Measurements from ENCODE around the gene BCAS1. TPM values are rescaled to one million over a fixed set of nuclear protein-coding genes. Genes with fewer than 3 reads are reported as not detected.

BCAS1 gene
- total and polyA plus RNA-seq, 2 donors (not counting 1 experiment from before 2014, with no cell fraction given): 0.97 to 1.1 TPM

GRCh38 chr20:54106162-54106561 lies 35.8 kb upstream of the BCAS1 start:
- intact Hi-C loops (cut with micrococcal nuclease): no loop called here
- POLR2A ChIA-PET: no interaction called here
- Histone ChIP-seq H3K27me3 (replicated peaks in 1 of 4; ENCODE audit: control extremely low read depth in 1 of 4, control insufficient read depth in 3 of 4, insufficient read depth in 4 of 4, low read length in 3 of 4) (peaks cover 0 to 6% (median 0%) of the 10 kb centered on the region in 4 experiments), H3K4me3 (ENCODE audit: control extremely low read depth in 1 of 5, extremely low read depth in 1 of 5, insufficient read depth in 1 of 5, low read depth in 2 of 5, low read length in 4 of 5) (no peak overlapping the region), H3K9me3 (ENCODE audit: control extremely low read depth in 1 of 3, control insufficient read depth in 2 of 3, insufficient read depth in 1 of 3, low read length in 2 of 3) (peaks cover 0 to 1% (median 0%) of the 10 kb centered on the region in 3 donors), H3K27ac (ENCODE audit: low read length in 2 of 2) (no peak overlapping the region), H2AFZ (ENCODE audit: insufficient read depth, low read depth, low read length, poor library complexity, severe bottlenecking) (no peak overlapping the region), H3K36me3 (replicated peaks in 1 of 2; ENCODE audit: control extremely low read depth in 1 of 2, control insufficient read depth in 1 of 2, extremely low read depth in 1 of 2, insufficient read depth in 2 of 2, low read length in 1 of 2) (no peaks in the 10 kb centered on the region), H3K4me1 (ENCODE audit: control insufficient read depth in 2 of 2, insufficient read depth in 2 of 2, low read length in 2 of 2) (no peaks in the 10 kb centered on the region), H3K79me2 (ENCODE audit: control insufficient read depth, insufficient read depth, low read length) (no peaks in the 10 kb centered on the region), H4K20me1 (ENCODE audit: control insufficient read depth, insufficient read depth, low read length, poor library complexity, severe bottlenecking) (no peaks in the 10 kb centered on the region), H3K4me2 (replicated peaks; ENCODE audit: low read depth, low read length, poor library complexity, severe bottlenecking) (no peak overlapping the region), H3K9ac (ENCODE audit: low read length) (no peak overlapping the region)
- CTCF ChIA-PET: interaction anchor here (0.6 to 2.2 kb wide), 7 partner anchors 9 to 93 kb away, joined by 3 to 5 read pairs (median 3); no protein-coding TSS in a partner anchor
- DNase-seq (no peak), ATAC-seq (ENCODE audit: low read depth) (no peak)
- WGBS (ENCODE audit: insufficient coverage): no CpG with 5 or more reads among the region's 4 CpGs
- no peak for TF ChIP-seq EZH2 (IDR thresholded peaks at IDR 0.05; ENCODE audit: borderline replicate concordance, insufficient read depth, low read depth, low read length, poor library complexity, severe bottlenecking)
- no peak for TF ChIP-seq CTCF (IDR thresholded peaks at IDR 0.05)
- Mint-ChIP-seq H3K9me3 (ENCODE audit: insufficient read depth) (no peaks in the 10 kb centered on the region), H3K4me3 (no peak overlapping the region), H3K27ac (no peak overlapping the region), H3K27me3 (peaks cover 25% of the 10 kb centered on the region), H3K4me1 (peaks cover 1% of the 10 kb centered on the region)

DNA sequence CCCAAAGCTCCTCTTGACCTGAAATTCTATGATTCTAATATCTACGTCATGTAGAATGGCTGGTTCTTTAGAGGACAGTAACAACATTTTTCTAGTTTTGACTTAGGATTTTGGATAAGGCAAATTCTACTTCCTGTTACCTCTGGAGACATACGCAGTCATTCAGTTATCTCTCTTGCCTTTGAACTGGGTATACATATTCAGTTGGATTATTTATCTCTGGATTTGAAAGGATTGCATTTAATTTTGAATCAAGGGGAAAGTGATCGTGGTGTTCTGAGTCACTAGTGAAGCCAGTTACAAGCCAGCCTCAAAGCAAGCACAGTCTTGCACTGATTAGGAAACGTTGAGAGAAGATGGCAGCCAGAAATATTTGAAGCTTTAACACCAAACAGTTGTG lies 35.3 kb upstream of the BCAS1 start:
- DNase-seq (no peak), ATAC-seq (ENCODE audit: low read depth) (no peak)
- no peak overlapping the region for H3K27ac ChIP-seq (ENCODE audit: low read length in 2 of 2)
- intact Hi-C loops (cut with micrococcal nuclease): no loop called here
- no peak for TF ChIP-seq CTCF (IDR thresholded peaks at IDR 0.05)
- TF ChIP-seq EZH2 (IDR thresholded peaks at IDR 0.05; ENCODE audit: borderline replicate concordance, insufficient read depth, low read depth, low read length, poor library complexity, severe bottlenecking): no peak
- WGBS (ENCODE audit: insufficient coverage): 78% methylated on average over 1 of the region's 4 CpGs
- H3K27ac Mint-ChIP-seq: no peak overlapping the region
- H2AFZ ChIP-seq (ENCODE audit: insufficient read depth, low read depth, low read length, poor library complexity, severe bottlenecking): no peak overlapping the region
- no peaks in the 10 kb centered on the region for H3K4me1 ChIP-seq (ENCODE audit: control insufficient read depth in 2 of 2, insufficient read depth in 2 of 2, low read length in 2 of 2)
- H3K9me3 Mint-ChIP-seq (ENCODE audit: insufficient read depth): no peaks in the 10 kb centered on the region
- H3K4me3 Mint-ChIP-seq: no peak overlapping the region
- no peaks in the 10 kb centered on the region for H3K36me3 ChIP-seq (replicated peaks in 1 of 2; ENCODE audit: control extremely low read depth in 1 of 2, control insufficient read depth in 1 of 2, extremely low read depth in 1 of 2, insufficient read depth in 2 of 2, low read length in 1 of 2)
- H3K27me3 Mint-ChIP-seq: peaks cover 25% of the 10 kb centered on the region
- H3K4me3 ChIP-seq (ENCODE audit: control extremely low read depth in 1 of 5, extremely low read depth in 1 of 5, insufficient read depth in 1 of 5, low read depth in 2 of 5, low read length in 4 of 5): no peak overlapping the region
- H3K4me2 ChIP-seq (replicated peaks; ENCODE audit: low read depth, low read length, poor library complexity, severe bottlenecking): no peak overlapping the region
- peaks cover 1% of the 10 kb centered on the region for H3K4me1 Mint-ChIP-seq
- H3K9me3 ChIP-seq (ENCODE audit: control extremely low read depth in 1 of 3, control insufficient read depth in 2 of 3, insufficient read depth in 1 of 3, low read length in 2 of 3): no peaks in the 10 kb centered on the region
- H3K27me3 ChIP-seq (replicated peaks in 1 of 4; ENCODE audit: control extremely low read depth in 1 of 4, control insufficient read depth in 3 of 4, insufficient read depth in 4 of 4, low read length in 3 of 4): peaks cover 0 to 6% (median 0%) of the 10 kb centered on the region in 4 experiments
- no peaks in the 10 kb centered on the region for H3K79me2 ChIP-seq (ENCODE audit: control insufficient read depth, insufficient read depth, low read length)
- CTCF ChIA-PET: interaction anchor here (0.9 to 3.3 kb wide), 7 partner anchors 8 to 92 kb away, joined by 3 to 16 read pairs (median 3); no protein-coding TSS in a partner anchor
- H4K20me1 ChIP-seq (ENCODE audit: control insufficient read depth, insufficient read depth, low read length, poor library complexity, severe bottlenecking): no peaks in the 10 kb centered on the region
- POLR2A ChIA-PET: no interaction called here
- no peak overlapping the region for H3K9ac ChIP-seq (ENCODE audit: low read length)

Data from B cell (primary cell).